Kasumi-1 (cell line): ENCODE data around the gene MME.
"Not testable (repeated sequence)": the region's sequence is repeated elsewhere in the genome, so short reads cannot be mapped to it uniquely, and the experiment has no call there.

Experiments
- DNase-seq, 2 experiments: peaks; one replicate each; lab custom pipeline; 2025; lab: John Stamatoyannopoulos, UW

Gene MME

GRCh38 chr3:155084567-155084966, 4.4 kb downstream of the MME start:
- no peak for DNase-seq

- DNase-seq = no peak
Observed at GRCh38 chr3:155086051-155086450, 5.9 kb downstream of the MME start.

GRCh38 chr3:155088706-155089345, 8.7 kb downstream of the MME start:
- DNase-seq = no peak

- DNase-seq = no peak
Observed at GRCh38 chr3:155089495-155089894, 9.4 kb downstream of the MME start.

- no peak for DNase-seq
Observed at GRCh38 chr3:155093261-155093660, 13.1 kb downstream of the MME start.

GRCh38 chr3:155096303-155097008, 16.3 kb downstream of the MME start:
- DNase-seq = no peak

GRCh38 chr3:155097009-155097349, 16.9 kb downstream of the MME start:
- no peak for DNase-seq

GRCh38 chr3:155101398-155101797, 21.3 kb downstream of the MME start:
- no peak for DNase-seq

GRCh38 chr3:155102329-155102728, 22.2 kb downstream of the MME start:
- DNase-seq = no peak

- no peak for DNase-seq
Observed at GRCh38 chr3:155103686-155104085, 23.6 kb downstream of the MME start.

- no peak for DNase-seq
Observed at GRCh38 chr3:155106119-155106518, 26.0 kb downstream of the MME start.

GRCh38 chr3:155110022-155110421, 29.9 kb downstream of the MME start:
- DNase-seq = no peak

GRCh38 chr3:155110996-155111901, 31.1 kb downstream of the MME start:
- DNase-seq = no peak

- no peak for DNase-seq
Observed at GRCh38 chr3:155111971-155112370, 31.9 kb downstream of the MME start.

- no peak for DNase-seq
Observed at GRCh38 chr3:155112661-155113389, 32.7 kb downstream of the MME start.

- not testable (repeated sequence) for DNase-seq
Observed at GRCh38 chr3:155124745-155125144, 44.6 kb downstream of the MME start.

GRCh38 chr3:155129396-155129795, 49.3 kb downstream of the MME start:
- DNase-seq = no peak

GRCh38 chr3:155130001-155130400, 49.9 kb downstream of the MME start:
- no peak for DNase-seq

GRCh38 chr3:155131104-155131503, 51.0 kb downstream of the MME start:
- no peak for DNase-seq

GRCh38 chr3:155134311-155134710, 54.2 kb downstream of the MME start:
- DNase-seq = not testable (repeated sequence)

GRCh38 chr3:155135003-155135402, 54.9 kb downstream of the MME start:
- no peak for DNase-seq

- no peak for DNase-seq
Observed at GRCh38 chr3:155138677-155139076, 58.6 kb downstream of the MME start.
